ENCODE results near the gene CGNL1.

DNA sequence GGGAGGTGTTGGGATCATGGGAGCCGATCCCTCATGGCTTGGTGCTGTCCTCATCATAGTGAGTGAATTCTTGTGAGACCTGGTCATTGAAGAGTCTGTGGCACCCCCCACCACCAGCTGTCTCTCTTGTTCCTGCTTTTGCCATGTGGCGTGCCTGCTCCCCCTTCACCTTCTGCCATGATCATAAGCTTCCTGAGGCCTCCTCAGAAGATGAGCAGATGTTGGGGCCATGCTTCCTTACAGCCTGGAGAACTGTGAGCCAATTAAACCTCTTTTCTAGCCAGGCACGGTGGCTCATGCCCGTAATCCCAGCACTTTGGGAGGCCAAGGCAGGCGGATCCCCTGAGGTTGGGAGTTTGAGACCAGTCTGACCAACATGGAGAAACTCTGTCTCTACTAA lies 37.0 kb upstream of the CGNL1 start:
- TF ChIP-seq, protein P1, sequence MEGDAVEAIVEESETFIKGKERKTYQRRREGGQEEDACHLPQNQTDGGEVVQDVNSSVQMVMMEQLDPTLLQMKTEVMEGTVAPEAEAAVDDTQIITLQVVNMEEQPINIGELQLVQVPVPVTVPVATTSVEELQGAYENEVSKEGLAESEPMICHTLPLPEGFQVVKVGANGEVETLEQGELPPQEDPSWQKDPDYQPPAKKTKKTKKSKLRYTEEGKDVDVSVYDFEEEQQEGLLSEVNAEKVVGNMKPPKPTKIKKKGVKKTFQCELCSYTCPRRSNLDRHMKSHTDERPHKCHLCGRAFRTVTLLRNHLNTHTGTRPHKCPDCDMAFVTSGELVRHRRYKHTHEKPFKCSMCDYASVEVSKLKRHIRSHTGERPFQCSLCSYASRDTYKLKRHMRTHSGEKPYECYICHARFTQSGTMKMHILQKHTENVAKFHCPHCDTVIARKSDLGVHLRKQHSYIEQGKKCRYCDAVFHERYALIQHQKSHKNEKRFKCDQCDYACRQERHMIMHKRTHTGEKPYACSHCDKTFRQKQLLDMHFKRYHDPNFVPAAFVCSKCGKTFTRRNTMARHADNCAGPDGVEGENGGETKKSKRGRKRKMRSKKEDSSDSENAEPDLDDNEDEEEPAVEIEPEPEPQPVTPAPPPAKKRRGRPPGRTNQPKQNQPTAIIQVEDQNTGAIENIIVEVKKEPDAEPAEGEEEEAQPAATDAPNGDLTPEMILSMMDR (IDR thresholded peaks at IDR 0.05; ENCODE audit: low read depth, low read length): no peak
- no peak for TF ChIP-seq EZH2phosphoT487 (IDR thresholded peaks at IDR 0.05; ENCODE audit: low read depth)

Data from OCI-LY3 (cell line).